Nephron progenitor cell (in vitro differentiated cells): ENCODE data around the gene PLCL2.

Source experiments
- DNase-seq: peaks from one replicate; pipeline ENCODE4 v3.0.0; 2021
- H3K27ac Mint-ChIP-seq: 2 replicates; pipeline ENCODE4 v1.8.0; 2021; ENCODE audit warnings: mild to moderate bottlenecking, moderate library complexity, mixed read lengths
- H3K27me3 Mint-ChIP-seq: 2 replicates; pipeline ENCODE4 v1.8.0; 2021; ENCODE audit warnings: mild to moderate bottlenecking, low read depth, mixed read lengths; ENCODE audit not compliant: poor library complexity
- H3K36me3 Mint-ChIP-seq: 2 replicates; pipeline ENCODE4 v1.8.0; 2021; ENCODE audit warnings: low read depth, mixed read lengths
- H3K4me1 Mint-ChIP-seq: 2 replicates; pipeline ENCODE4 v1.8.0; 2021; ENCODE audit warnings: mixed read lengths
- H3K4me3 Mint-ChIP-seq: 2 replicates; pipeline ENCODE4 v1.8.0; 2021; ENCODE audit warnings: mild to moderate bottlenecking, moderate library complexity, mixed read lengths
- H3K9me3 Mint-ChIP-seq: 2 replicates; pipeline ENCODE4 v1.8.0; 2021; ENCODE audit warnings: mild to moderate bottlenecking, moderate library complexity, mixed read lengths
- TF ChIP-seq, protein P1 (sequence below): fragments of 200-600 bp; sonication (generic); IDR thresholded peaks from 2 replicates; pipeline ENCODE4 v1.5.0; 2021; ENCODE audit warnings: antibody characterized with exemption

The PLCL2 gene

DNA sequence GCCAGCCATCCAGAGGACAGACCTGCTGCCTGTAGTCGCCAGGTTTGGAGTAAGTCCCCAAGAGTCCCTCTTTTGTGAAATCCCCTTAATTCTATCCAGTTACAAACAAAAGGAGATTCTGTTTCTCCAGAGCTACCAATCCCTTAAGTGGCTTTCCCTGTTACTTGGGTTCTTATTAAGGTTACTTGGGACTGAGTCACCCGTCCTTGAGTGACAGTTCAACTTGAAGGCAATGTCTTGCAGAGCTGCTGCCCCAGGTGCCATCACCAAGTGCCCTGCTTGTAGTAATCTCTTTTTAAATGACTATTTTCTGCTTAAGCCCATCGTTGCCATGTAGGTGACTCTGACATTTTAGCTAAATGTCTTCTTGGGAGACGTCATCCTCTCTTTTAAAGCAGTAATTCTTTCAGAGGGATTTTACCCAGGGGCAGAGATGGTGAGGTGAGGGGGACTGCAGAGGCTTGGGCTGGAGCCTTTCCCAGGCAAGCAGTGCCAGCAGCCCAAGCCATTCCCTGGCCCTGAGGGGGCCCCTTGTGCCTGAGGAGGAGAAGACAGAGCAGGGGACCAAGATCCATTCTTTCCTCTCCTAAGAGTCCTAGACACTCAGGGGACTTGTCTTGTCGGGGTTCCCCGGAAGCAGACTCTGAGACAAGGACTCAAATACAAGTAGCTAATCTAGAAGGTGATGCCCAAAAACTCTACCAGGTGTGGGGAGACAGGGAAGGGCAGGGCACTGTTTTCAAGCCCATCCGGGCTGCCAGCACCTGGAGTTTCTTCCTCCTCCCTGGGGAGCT is 253.7 kb downstream of the PLCL2 start:
- Mint-ChIP-seq H3K27ac (no peak overlapping the region), H3K36me3 (peaks cover 5% of the 10 kb centered on the region), H3K9me3 (peaks cover 13% of the 10 kb centered on the region), H3K4me1 (peaks cover 24% of the 10 kb centered on the region), H3K4me3 (no peak overlapping the region), H3K27me3 (peaks cover 45% of the 10 kb centered on the region)
- TF ChIP-seq, protein P1, sequence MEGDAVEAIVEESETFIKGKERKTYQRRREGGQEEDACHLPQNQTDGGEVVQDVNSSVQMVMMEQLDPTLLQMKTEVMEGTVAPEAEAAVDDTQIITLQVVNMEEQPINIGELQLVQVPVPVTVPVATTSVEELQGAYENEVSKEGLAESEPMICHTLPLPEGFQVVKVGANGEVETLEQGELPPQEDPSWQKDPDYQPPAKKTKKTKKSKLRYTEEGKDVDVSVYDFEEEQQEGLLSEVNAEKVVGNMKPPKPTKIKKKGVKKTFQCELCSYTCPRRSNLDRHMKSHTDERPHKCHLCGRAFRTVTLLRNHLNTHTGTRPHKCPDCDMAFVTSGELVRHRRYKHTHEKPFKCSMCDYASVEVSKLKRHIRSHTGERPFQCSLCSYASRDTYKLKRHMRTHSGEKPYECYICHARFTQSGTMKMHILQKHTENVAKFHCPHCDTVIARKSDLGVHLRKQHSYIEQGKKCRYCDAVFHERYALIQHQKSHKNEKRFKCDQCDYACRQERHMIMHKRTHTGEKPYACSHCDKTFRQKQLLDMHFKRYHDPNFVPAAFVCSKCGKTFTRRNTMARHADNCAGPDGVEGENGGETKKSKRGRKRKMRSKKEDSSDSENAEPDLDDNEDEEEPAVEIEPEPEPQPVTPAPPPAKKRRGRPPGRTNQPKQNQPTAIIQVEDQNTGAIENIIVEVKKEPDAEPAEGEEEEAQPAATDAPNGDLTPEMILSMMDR: no peak
- no peak for DNase-seq
